HT1080 (cell line): ENCODE measurements around the gene ARMC7. TPM values are rescaled to one million over a fixed set of nuclear protein-coding genes. Genes with fewer than 3 reads are reported as not detected.
"Not testable (repeated sequence)": the region's sequence is repeated elsewhere in the genome, so short reads cannot be mapped to it uniquely, and the experiment has no call there.

Source experiments
- DNase-seq: peaks from one replicate; pipeline ENCODE4 v3.0.0-alpha.2; 2015; ENCODE audit warnings: low read depth
- polyA plus RNA-seq, 2 experiments: library from polyadenylated mRNA; depleted of rRNA; stranded (reverse); fragments of >200 nt; gene quantifications; 2 replicates each; pipeline ENCODE4 v1.2.3, GENCODE V29; 2015
- total RNA-seq: library from RNA; depleted of rRNA; stranded (reverse); fragments of >200 nt; shearing (Covaris generic); gene quantifications from 2 replicates; pipeline ENCODE4 v1.2.3, GENCODE V29; 2014; rRNA removed

Gene ARMC7
- total RNA-seq = 8.0 and 8.2 TPM in 2 replicates
- 7.0 and 8.9 TPM in 2 replicates for polyA plus RNA-seq (2015; cell fraction: cytosol; rRNA removed)
- polyA plus RNA-seq (2015; cell fraction: nucleus; rRNA removed) = 5.3 and 7.2 TPM in 2 replicates

DNA sequence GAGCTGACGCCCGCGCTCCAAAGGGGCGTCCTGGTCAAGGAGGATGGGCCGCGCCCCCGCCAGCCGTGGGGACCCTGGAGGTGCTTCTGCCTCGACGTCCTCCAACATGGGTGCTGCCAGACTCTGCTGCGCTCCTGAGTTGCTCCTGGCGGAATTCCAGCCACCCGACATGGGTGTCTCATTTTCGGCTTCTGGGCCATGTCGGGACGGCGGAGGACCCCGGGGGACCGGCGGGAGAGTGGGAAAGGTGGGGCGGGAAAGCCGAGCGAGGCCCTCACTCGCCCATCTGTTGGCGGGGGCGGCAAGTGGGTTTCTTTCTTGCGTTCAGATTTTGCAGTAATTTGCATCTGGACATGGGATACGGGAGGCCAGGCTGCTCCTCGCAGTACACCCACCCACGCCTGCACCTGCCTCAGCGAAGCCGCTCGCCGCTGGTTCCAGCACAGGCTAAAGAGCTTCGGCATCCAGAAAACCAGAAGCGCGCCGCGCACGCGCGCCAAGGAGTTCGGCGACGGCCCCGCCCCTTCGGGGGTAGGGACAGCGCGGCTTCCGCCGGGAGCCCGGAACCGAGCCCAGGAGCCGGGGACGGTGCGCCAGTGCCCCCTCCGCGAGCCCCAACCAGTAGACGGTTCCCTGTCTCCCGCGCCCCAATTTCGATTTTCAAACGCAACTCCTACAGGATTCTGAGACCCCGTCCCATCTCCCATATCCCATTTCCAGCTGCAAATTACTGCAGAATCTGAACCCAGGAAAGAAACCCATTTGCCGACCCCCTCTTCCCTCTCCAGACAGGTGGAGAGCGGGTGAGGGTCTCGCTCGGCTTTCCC is at the start of gene ARMC7:
TSS of gene ARMC7 (plus strand) at position 563 of the 827 bp plus-strand sequence. CDS start 320 bp downstream, outside the sequence.
- DNase-seq = peak; percentile 82

DNA sequence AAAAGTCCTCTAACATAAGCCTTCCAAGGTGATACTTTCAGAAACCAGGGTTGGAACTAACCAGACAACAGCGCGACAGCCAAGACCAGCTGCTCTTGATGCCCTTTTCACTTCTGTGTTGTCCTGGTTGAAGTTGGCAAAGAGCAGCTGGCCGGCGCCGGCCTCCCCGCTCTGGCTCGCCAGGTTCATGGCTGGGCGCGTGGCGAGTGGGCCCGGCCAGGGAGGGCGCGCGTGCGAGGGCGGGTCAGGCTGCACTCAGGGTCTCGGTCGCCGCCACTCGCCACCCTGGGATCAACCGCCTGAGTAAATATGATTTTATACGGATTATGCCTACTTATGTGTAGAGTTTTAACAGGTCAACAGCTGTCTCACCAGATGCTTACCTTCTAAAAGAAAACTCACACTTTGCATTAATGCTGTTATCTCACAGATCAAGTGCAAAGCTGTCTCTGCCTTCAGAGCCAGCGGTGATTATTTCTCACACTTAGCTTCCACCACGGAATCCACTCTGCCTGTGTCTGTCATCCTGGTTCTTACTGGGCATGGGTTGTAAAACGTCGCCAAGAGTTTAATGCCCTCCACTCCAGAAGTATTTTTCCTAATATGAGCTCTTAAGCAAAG is 49.2 kb upstream of the ARMC7 start:
- DNase-seq = no peak

DNA sequence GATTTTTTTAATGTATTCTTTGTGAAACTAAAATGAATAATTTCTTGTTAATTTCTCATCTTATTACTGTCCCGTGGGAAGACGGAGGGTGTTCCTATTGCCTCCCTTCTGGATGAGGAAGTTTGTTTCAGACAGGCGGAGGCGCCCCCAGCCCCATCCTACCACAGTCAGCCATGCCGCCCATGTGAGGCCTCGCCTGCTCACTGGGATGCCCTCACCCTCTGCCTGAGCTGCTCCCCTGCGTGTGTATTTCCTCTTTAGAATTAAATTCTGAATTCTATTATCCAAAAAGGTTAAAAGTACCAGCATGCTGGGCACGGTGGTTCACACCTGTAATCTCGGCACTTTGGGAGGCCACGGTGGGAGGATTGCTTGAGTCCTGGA is 48.7 kb upstream of the ARMC7 start:
- no peak for DNase-seq

- DNase-seq = no peak
These were observed 48.2 kb upstream of the ARMC7 start for GRCh38 chr17:75061618-75062017.

DNA sequence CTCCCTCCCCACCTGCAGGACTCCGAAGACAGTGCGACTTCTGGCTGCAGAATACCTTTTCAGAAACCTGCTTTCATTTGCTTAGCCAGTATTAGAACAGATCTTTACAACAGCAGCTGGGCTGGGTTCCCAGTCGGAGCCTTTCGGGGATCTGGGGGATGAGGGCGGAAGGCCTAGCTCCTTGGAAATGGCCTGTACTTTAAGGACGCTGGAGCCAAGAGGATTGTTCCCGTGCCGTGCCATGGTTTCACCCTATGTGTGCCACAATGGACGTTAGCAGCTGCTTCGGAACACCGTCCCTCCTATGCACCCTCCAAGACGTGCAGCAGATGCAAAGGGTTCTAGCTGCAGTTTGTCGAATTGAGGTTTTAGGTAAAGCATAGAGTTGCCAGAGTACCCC is 46.6 kb upstream of the ARMC7 start:
- no peak for DNase-seq

- no peak for DNase-seq
These were observed 46.1 kb upstream of the ARMC7 start for GRCh38 chr17:75063626-75064025.

GRCh38 chr17:75064040-75064439 is 45.7 kb upstream of the ARMC7 start:
- no peak for DNase-seq

DNA sequence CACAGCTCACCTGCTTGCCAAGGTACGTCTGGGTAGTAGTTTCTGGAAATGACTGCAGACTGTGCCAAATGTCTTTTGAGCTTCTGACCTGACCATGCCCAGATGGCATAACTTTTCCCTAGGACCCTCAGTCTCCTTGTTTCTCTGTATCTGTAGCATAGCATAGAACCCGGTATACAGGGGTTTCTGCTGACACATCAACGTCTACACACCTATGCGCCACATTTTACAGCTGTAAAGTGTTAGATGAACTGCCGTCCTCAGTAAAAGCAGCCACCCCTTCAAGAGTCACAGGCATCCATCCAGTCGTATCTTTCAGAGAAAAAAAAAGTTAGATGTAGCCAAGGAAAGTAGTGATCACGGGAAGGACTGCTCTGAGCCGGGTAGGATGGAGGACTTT is 45.3 kb upstream of the ARMC7 start:
- DNase-seq = no peak

DNA sequence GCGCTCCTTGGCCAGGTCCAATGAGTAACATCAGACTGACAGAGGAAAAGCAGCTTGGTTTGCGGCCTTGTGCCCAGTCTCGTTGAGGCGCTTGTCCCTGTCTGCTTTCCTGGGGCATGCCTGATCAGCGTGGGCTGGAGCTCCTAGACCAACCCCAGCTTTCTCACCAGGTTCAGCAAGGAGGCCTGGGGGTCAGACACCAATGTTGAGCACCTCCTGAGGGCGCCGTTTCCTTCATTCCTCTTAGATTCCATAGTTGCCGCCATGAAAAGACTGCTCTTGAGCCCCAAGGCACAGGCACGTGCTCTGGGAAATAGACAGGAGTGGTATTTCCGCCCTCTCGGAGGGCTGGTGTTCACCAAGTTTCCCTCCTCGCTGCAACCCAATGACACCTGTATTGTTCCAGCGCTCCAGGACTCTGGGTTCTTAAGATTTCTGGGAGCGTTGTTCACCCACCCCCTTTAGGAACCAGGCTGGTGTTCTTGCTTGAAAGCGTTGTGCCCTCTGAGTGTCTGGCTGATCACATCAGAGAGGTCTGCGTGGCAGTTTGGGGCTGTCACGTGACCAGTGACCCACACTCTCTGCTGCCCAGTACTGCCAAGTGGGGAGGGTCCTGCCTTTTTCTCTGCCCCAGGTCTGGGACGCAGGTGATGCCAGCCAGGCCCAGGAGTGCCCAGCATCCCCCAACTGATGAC is 44.8 kb upstream of the ARMC7 start:
- no peak for DNase-seq

DNA sequence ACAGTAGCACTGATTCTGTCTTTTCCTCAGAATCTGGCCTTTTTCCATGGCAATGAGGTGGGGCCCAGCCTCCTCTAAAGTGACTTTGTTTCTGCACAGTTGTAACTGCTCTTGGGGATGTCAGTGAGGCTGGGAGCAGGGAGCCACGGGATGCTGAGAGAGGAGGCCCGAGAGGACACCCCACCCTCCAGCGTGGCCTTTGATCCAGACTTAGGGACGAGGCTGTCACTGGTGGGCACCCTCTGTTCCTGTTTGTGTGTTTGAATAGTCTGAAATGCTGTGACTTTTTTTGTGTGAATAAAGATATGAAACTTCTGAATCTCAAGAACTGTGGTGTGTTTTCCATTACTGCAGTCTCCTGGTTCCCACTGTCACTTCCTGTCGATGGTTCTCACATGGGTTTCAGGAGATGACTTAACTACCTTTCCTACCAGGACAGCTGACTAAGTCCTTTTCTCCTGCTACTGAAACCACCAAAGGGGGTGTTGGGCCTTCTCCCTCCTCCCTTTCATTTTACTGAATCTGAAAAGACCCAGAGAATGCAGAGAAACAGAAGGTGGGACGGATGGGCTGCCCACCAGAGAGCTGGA is 44.1 kb upstream of the ARMC7 start:
- DNase-seq = peak; percentile 65

- peak; percentile 62 for DNase-seq
These were observed 41.9 kb upstream of the ARMC7 start for GRCh38 chr17:75067856-75068255.

GRCh38 chr17:75068750-75069149 is 41.0 kb upstream of the ARMC7 start:
- no peak for DNase-seq

- DNase-seq = peak; percentile 47
These were observed 40.0 kb upstream of the ARMC7 start for GRCh38 chr17:75069783-75070182.

- DNase-seq = not testable (repeated sequence)
These were observed 38.1 kb upstream of the ARMC7 start for GRCh38 chr17:75071478-75072271.

DNA sequence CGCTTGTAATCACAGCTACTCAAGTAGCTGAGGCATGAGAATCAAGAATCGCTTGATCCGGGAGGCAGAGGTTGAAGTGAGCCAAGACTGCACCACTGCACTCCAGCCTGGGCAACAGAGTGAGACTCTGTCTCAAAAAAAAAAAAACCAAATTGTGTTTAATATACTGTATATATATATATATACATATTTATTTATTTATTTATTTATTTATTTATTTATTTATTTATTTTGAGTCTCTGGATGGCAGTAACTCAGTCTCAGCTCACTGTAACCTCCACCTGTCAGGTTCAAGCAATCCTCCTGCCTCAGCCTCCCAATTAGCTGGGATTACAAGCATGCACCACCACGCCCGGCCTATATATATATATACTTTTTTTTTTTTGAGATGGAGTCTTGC is 36.9 kb upstream of the ARMC7 start:
- DNase-seq = not testable (repeated sequence)

GRCh38 chr17:75073618-75074047 is 36.1 kb upstream of the ARMC7 start:
- DNase-seq = no peak

- no peak for DNase-seq
These were observed 35.2 kb upstream of the ARMC7 start for GRCh38 chr17:75074532-75074931.

DNA sequence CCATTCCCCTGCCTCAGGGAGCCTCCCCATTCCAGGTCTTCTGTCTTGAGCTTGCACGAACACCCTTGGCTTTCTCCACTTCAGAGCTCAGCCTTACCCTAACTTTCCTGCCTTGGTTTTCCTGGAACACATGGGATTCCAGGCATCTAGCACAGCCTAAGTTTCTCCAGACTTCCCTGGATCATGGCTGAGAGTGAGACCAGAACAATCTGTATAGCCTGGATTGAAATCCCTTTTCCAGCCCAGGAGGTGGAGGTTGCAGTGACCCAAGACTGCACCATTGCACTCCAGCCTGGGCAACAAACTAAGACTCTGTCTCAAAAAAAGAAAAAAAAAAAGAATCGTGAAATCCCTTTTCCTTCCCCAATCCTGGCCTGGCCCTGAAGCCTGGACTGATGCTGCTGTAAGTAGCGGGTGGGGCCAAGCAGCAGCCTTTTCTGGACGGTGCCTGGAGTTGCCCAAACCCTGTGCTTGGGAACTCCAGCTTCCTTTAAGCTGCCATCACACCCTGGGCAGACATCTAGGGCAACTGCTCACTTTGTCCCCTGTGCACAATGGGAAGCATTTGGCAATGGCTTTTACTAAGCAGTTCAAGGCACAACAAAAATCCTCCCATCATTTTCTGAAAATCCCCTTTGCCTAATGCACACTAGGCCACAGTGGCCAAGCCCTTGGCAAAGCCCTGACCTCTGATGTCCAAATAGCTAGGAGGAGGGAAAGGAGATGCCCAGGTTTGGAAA is 34.0 kb upstream of the ARMC7 start:
- DNase-seq = no peak

GRCh38 chr17:75077072-75077495 is 32.7 kb upstream of the ARMC7 start:
- DNase-seq = no peak
